ENCODE measurements around the gene BMP10. TPM values are rescaled to one million over a fixed set of nuclear protein-coding genes. Genes with fewer than 3 reads are reported as not detected.

BMP10 gene
- total RNA-seq, 1 donor from 2014 or later = not detected

- TF ChIP-seq, protein P1, sequence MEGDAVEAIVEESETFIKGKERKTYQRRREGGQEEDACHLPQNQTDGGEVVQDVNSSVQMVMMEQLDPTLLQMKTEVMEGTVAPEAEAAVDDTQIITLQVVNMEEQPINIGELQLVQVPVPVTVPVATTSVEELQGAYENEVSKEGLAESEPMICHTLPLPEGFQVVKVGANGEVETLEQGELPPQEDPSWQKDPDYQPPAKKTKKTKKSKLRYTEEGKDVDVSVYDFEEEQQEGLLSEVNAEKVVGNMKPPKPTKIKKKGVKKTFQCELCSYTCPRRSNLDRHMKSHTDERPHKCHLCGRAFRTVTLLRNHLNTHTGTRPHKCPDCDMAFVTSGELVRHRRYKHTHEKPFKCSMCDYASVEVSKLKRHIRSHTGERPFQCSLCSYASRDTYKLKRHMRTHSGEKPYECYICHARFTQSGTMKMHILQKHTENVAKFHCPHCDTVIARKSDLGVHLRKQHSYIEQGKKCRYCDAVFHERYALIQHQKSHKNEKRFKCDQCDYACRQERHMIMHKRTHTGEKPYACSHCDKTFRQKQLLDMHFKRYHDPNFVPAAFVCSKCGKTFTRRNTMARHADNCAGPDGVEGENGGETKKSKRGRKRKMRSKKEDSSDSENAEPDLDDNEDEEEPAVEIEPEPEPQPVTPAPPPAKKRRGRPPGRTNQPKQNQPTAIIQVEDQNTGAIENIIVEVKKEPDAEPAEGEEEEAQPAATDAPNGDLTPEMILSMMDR (IDR thresholded peaks at IDR 0.05; ENCODE audit: partially characterized antibody, unreplicated experiment) = no peak
- no peak overlapping the region for H3K4me3 Mint-ChIP-seq (ENCODE audit: unreplicated experiment)
- H3K27me3 Mint-ChIP-seq (ENCODE audit: unreplicated experiment) = peaks cover 3% of the 10 kb centered on the region
- no peaks in the 10 kb centered on the region for H3K9me3 Mint-ChIP-seq (ENCODE audit: unreplicated experiment)
- no peak overlapping the region for H3K27ac Mint-ChIP-seq (ENCODE audit: unreplicated experiment)
- no peak for DNase-seq
- no peaks in the 10 kb centered on the region for H3K36me3 Mint-ChIP-seq (ENCODE audit: unreplicated experiment)
- peaks cover 1% of the 10 kb centered on the region for H3K4me1 Mint-ChIP-seq (ENCODE audit: low read depth, unreplicated experiment)
Measured at GRCh38 chr2:68819556-68819955, 51.6 kb downstream of the BMP10 start.

- Mint-ChIP-seq H3K4me3 (ENCODE audit: unreplicated experiment) (no peak overlapping the region), H3K36me3 (ENCODE audit: unreplicated experiment) (peaks cover 4% of the 10 kb centered on the region), H3K27me3 (ENCODE audit: unreplicated experiment) (peaks cover 2% of the 10 kb centered on the region), H3K27ac (ENCODE audit: unreplicated experiment) (no peak overlapping the region), H3K4me1 (ENCODE audit: low read depth, unreplicated experiment) (peaks cover 7% of the 10 kb centered on the region), H3K9me3 (ENCODE audit: unreplicated experiment) (no peaks in the 10 kb centered on the region)
- TF ChIP-seq, protein P1 (IDR thresholded peaks at IDR 0.05; ENCODE audit: partially characterized antibody, unreplicated experiment) = no peak
- DNase-seq = no peak
Measured at GRCh38 chr2:68817306-68817705, 53.9 kb downstream of the BMP10 start.

Other genes with a start within 250 kb of the BMP10 start
- gene PROKR1, start 227.8 kb downstream of the BMP10 start, total RNA-seq (ENCODE audit: unreplicated experiment) = 0.83 TPM
- 1.4 TPM for gene ARHGAP25, start 136.6 kb downstream of the BMP10 start, total RNA-seq (ENCODE audit: unreplicated experiment)
- not detected for gene GKN2, start 81.5 kb upstream of the BMP10 start, total RNA-seq (ENCODE audit: unreplicated experiment)
- not detected for gene GKN1, start 103.2 kb upstream of the BMP10 start, total RNA-seq (ENCODE audit: unreplicated experiment)
- 26.7 TPM for gene ANTXR1, start 141.8 kb upstream of the BMP10 start, total RNA-seq (ENCODE audit: unreplicated experiment)

Data from glutamatergic neuron (in vitro differentiated cells).